HG03439 (cell line): Measurements from ENCODE around the gene PRDM7.
"Not testable (repeated sequence)": the region's sequence is repeated elsewhere in the genome, so short reads cannot be mapped to it uniquely, and the experiment has no call there.

ENCODE experiments used
- ATAC-seq: cut with Tn5 transposase; IDR thresholded peaks from one replicate; pipeline ENCODE4 v1.9.1; 2021; ENCODE audit warnings: mild to moderate bottlenecking, moderate library complexity; ENCODE audit not compliant: unreplicated experiment

The PRDM7 gene

GRCh38 chr16:90072442-90073105 lies 4.6 kb downstream of the PRDM7 start:
- no peak for ATAC-seq

DNA sequence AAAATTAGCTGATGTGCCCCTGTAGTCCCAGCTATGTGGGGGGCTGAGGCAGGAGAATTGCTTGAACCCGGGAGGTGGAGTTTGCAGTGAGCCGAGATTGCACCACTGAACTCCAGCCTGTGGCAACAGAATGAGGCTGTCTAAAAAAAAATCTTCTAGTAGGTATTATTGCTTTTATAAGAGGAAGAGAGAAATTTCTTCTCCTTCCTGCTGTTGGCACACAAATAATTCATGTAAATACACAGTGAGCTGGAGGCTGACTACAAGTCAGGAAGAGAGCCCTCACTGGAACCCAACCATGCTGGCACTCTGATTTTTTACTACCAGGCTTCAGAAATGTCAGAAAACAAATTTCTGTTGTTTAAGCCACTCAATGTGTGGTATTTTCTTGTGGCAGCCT lies 6.7 kb downstream of the PRDM7 start:
- ATAC-seq, result no peak

DNA sequence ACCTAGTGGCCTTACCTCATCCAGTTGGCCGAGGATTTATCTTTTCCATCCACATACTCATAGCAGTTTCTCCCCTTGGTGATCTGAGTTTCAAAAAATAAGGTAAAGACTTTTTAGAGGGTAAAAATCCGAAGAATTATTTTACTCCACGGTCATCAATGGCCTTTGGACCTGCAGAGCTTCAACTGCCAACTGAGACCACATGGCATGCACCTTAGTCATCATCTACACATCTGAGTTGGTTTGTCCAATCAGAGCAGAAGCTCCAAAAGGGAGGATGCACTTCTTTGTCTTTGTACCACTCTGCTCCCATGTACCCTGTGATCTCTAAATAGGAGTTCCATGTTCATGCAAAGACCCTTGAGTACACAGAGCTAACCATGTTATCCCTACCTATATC lies 15.7 kb downstream of the PRDM7 start:
- ATAC-seq, result no peak

DNA sequence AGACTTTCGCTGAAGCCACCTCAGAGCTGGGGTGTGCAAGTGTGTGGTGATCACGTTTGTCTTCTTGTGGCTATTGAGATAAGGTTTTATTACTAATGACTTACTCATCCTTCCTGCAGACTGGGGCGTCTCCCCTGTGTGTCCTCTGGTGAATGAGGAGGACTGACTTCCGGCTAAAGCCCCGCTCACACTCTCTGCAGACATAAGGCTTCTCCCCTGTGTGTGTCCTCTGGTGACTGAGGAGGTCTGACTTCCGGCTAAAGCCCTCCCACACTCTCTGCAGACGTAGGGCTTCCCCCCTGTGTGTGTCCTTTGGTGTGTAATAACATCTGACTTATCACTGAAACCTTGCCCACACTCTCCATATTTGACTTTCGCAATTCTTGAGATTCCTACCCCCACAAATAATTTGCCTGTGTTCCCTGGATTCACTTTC lies 19.4 kb downstream of the PRDM7 start:
- no peak for ATAC-seq

GRCh38 chr16:90056521-90056920 lies 20.6 kb downstream of the PRDM7 start:
- ATAC-seq, result not testable (repeated sequence)

DNA sequence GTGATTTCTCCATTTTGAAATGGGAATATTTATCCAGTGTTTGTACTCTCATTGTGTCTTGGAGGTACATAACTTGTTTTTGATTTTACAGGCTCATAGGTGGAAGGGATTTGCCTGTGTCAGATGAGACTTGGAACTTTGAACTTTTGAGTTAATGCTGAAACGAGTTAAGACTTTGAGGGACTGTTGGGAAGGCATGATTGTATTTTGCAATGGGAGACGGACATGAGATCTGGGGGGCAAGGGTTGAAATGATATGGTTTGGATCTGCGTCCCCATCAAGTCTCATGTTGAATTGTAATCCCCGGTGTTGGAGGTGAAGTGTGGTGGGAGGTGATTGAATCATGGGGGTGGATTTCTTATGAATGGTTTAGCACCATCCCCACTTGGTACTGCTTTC lies 21.8 kb downstream of the PRDM7 start:
- ATAC-seq, result no peak

DNA sequence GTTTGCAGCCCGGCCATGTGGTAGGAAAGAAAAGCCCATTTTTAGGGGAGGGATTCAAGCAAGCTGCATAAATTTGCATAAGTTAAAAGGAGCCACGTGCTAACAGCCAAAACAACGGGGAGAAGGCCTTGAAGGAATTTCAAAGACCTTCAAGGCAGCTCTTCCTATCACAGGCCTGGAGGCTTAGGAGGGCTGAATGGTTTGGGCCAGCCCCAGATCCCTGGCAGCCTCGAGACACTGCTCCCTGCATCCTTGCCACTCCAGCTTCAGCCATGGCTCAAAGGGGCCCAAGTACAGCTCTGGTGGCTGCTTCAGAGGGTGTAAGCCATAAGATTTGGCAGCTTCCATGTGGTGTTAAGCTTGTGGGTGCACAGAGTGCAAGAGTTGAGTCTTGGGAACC lies 22.6 kb downstream of the PRDM7 start:
- ATAC-seq, result no peak

GRCh38 chr16:90053902-90054500 lies 23.1 kb downstream of the PRDM7 start:
- no peak for ATAC-seq

- no peak for ATAC-seq
Measured at GRCh38 chr16:90050969-90051368, 26.2 kb downstream of the PRDM7 start.

DNA sequence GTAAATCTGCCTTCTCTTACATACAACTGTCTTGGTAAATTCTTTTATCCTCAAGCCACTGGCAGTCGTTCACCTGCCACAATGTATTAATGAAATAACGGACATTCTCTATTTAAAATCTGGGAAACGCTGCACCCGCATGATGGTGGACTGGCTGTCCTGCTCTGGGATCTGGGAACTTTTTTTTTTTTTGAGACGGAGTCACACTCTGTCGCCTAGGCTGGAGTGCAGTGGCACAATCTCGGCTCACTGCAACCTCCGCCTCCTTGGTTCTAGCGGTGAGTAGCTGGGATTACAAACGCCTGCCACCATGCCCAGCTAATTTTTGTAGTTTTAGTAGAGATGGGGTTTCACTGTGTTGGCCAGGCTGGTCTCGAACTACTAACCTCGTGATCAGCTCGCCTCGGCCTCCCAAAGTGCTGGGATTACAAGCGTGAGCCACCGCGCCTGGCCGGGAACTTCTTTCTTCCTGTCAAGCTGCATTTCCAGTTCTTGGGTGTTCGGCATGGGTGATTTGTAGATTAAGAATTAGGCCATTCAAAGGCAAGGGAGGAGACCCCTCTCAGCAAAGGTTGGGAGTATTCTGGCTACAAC lies 28.3 kb downstream of the PRDM7 start:
- no peak for ATAC-seq

- no peak for ATAC-seq
Measured at GRCh38 chr16:90048347-90048722, 28.8 kb downstream of the PRDM7 start.

- no peak for ATAC-seq
Measured at GRCh38 chr16:90047714-90048346, 29.3 kb downstream of the PRDM7 start.

DNA sequence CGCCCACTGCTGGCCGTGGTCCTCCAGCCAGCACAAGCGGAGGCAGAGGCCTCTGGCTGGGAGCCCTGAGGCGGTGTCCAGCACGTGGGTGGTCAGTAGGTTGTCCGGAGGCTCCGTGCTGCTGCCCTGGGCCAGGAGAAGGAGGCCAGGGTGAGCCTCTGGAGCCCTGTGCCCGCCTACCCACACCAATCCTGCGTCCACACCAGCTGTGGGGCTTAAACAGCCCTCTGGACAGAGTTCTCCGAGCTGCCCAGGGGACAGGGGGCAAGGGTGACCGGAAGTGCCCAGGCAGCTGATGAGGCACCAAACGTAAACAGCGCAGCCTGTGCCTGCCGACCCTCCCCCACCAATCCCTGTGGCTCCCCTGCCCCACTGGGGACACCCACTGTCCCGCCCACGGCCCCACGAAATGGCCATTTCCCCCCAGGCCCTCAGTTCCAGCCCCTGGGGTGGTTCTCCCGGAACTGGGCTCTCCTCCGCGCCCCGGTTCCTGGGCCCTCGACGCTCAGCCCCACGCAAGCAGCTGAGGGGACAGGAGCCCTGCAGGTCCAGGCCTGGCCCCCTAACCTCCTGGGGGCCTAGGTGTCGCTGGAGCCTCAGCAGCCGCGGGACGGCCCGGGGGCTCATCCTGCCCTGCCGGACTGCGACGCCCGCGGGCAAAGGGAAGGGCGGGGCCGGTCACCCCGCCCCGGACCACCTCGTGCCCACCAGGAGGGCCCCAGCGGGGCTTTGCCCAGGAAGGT lies 30.0 kb downstream of the PRDM7 start:
- no peak for ATAC-seq

DNA sequence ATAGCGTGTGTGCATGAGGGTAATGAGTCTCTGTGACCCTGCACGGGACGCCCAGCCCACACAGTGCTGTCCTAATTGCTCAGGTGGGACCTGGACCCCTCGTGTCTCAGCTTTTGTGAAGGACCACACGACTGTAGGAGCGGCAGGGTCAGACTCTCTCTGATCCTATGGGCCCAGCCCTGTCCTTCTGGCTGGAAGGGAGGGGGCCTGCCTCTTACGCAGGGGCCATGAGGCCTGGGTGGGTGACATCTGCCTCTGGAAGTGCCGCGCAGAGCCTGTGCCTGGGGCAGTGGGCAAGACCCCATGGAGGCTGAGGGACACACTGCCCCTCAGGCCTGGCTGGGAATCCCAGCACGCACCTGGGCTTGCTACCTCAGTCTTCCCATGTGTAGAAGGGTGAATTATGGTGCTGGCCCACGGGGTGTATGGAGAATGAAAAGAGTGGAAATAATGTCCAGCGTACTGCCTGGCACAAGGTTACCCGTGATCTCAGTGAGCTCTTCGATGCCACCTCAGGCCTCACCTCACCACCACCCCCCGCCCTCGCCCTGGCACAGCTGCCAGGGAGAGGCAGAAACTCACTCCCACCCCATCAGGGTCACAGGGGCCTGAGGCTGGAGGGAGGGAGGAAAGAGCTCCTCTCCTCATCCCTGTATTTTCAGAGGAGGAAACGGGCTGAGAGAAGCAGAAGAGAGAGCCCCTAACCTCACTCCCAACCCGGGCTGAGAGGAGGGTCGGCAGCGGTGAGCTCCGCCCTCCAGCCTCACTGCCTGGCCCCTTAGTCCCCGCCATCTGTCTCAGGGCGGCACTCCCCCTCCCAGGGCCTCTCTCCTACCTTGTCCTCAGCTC lies 30.8 kb downstream of the PRDM7 start:
- no peak for ATAC-seq

- ATAC-seq, result no peak
Measured at GRCh38 chr16:90044111-90044551, 33.0 kb downstream of the PRDM7 start.

- no peak for ATAC-seq
Measured at GRCh38 chr16:90043526-90043925, 33.6 kb downstream of the PRDM7 start.

DNA sequence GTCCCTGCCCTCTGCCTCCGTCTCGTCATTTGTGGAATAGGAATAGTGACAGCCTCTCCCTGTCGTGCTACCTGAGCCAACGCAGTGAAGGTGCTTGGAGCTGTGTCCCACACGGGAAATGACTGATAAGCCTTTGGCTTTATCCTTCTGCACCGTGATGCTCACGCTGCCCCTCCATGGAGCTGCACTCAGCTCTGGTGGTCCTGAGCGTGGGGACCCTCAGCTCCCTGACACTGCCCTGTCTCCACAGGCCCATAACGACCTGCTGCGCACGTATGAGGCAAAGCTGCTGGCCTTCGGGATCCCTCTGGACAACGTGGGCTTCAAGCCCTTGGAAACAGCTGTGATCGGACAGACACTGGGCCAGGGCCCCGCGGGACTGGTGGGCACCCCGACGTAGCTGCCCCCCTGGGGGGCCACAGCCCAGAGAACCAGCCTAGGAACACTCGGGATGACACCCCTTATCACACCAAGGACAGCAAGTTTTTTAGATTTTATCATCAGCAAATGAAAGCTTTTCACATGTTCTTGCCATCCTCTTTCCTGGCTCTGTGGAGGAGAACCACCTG lies 34.1 kb downstream of the PRDM7 start:
- no peak for ATAC-seq

- ATAC-seq, result no peak
Measured at GRCh38 chr16:90041896-90042473, 35.1 kb downstream of the PRDM7 start.

GRCh38 chr16:90040152-90041023 lies 36.7 kb downstream of the PRDM7 start:
- no peak for ATAC-seq
